Peyer's patch (tissue), 4 donors: Measurements from ENCODE around the gene PLEKHG2.

Experiments
- POLR2A ChIP-seq, 2 donors: fragments of 450-650 bp; IDR thresholded peaks; one replicate each; pipeline ENCODE4 v1.5.1; 2017; ENCODE audit warnings: antibody characterized with exemption in 2 of 2, mild to moderate bottlenecking in 2 of 2, moderate library complexity in 2 of 2
- TF ChIP-seq, protein P1 (sequence below), 6 experiments: fragments of 450-650 bp in 4 of 6; fragments of 200-600 bp in 2 of 6; sonication (generic) in 1 of 6; IDR thresholded peaks; one replicate each; pipeline ENCODE4 v1.5.1; 2017 to 2019; ENCODE audit warnings: antibody characterized with exemption in 6 of 6, mild to moderate bottlenecking in 3 of 6, moderate library complexity in 1 of 6

DNA sequence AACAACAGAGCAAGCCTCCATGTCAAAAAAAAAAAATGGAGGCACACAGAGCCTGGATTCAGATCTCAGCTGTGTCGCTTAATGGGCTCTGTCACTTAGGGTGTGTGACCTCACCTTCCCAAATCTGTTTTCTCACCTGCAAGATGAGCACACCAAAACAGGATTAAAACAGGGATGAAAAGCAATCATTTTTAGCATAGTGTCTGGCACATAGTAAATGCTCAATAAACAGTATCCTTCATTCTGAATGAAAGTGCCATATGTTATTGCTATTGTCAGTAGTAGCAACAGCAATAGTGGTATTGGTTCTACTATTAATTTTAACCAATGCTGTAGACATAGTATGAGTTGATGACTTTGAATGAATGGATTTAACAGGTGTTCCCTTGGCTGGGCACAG, 46.9 kb upstream of the PLEKHG2 start:
- no peak for TF ChIP-seq POLR2A (IDR thresholded peaks at IDR 0.05)
- TF ChIP-seq, protein P1, sequence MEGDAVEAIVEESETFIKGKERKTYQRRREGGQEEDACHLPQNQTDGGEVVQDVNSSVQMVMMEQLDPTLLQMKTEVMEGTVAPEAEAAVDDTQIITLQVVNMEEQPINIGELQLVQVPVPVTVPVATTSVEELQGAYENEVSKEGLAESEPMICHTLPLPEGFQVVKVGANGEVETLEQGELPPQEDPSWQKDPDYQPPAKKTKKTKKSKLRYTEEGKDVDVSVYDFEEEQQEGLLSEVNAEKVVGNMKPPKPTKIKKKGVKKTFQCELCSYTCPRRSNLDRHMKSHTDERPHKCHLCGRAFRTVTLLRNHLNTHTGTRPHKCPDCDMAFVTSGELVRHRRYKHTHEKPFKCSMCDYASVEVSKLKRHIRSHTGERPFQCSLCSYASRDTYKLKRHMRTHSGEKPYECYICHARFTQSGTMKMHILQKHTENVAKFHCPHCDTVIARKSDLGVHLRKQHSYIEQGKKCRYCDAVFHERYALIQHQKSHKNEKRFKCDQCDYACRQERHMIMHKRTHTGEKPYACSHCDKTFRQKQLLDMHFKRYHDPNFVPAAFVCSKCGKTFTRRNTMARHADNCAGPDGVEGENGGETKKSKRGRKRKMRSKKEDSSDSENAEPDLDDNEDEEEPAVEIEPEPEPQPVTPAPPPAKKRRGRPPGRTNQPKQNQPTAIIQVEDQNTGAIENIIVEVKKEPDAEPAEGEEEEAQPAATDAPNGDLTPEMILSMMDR (IDR thresholded peaks at IDR 0.05): no peak
